SK-N-SH (cell line): ENCODE measurements around the gene MYL12B.
A peak's percentile ranks its signal among the peaks of the same experiment; 100 is the strongest.

ENCODE experiments used
- CTCF ChIP-seq: fragments of 200-600 bp; sonication (generic); IDR thresholded peaks from 2 replicates; pipeline ENCODE4 v1.6.1; 2017; ENCODE audit warnings: antibody characterized with exemption, mild to moderate bottlenecking, moderate library complexity
- PBX3 ChIP-seq: IDR thresholded peaks from 2 replicates; pipeline ENCODE4; 2012
- REST ChIP-seq: IDR thresholded peaks from 2 replicates; pipeline ENCODE4 v1.6.1; 2012; ENCODE audit warnings: mild to moderate bottlenecking, low read depth, low read length, moderate library complexity

- TF ChIP-seq PBX3, result 0 out of 2 replicates have a peak, but pooled peaks have one; percentile 47
- TF ChIP-seq CTCF, result peak; percentile 71
- no peak for TF ChIP-seq REST
Measured at GRCh38 chr18:3281456-3282400, 19.8 kb downstream of the MYL12B start.
